Raji (cell line): ENCODE measurements around the gene ARHGEF10L.

Source experiments
- POLR2A ChIP-seq: IDR thresholded peaks from 2 replicates; pipeline ENCODE4 v1.6.1; 2011; ENCODE audit warnings: low read depth, low read length, control low read depth; ENCODE audit not compliant: insufficient read depth

The ARHGEF10L gene

GRCh38 chr1:17601643-17602382, 62.3 kb downstream of the ARHGEF10L start:
- no peak for TF ChIP-seq POLR2A

DNA sequence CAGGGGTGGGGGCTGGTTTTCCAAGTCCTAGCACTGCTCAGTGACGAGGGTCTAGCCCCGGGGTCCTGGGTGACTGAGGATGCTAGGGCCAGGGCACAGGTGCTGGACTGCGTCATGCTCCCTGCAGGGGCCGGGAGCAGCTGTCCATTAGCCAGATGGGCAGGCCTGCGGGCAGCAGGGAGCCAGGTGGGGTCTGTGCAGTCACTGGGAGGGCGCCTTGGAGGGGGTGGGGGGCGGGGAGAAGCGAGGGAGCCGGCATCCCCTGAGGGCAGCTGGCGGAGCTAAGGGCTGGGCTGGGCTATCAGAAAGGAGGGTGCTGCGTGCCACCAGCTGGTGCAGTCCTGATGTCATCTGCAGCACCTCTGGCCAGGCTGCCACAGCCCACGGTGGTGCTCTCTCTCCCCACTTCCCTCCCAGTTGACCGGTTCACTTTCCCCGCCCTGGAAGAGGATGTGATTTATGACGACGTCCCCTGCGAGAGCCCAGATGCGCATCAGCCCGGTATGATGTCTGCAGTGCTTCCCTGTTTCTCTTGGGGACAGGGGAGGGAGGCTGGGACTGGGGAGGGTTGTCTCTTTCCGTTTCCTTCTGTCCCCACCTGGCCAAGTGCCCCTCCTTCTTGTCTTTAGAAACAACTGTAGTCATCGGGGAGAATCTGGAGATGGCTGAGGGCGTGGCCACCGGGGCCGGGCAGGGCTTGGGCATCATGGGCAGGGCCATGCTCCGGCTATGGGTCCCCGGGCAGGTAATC, 63.8 kb downstream of the ARHGEF10L start:
- TF ChIP-seq POLR2A, result no peak

- no peak for TF ChIP-seq POLR2A
Measured at GRCh38 chr1:17605582-17606344, 66.3 kb downstream of the ARHGEF10L start.

DNA sequence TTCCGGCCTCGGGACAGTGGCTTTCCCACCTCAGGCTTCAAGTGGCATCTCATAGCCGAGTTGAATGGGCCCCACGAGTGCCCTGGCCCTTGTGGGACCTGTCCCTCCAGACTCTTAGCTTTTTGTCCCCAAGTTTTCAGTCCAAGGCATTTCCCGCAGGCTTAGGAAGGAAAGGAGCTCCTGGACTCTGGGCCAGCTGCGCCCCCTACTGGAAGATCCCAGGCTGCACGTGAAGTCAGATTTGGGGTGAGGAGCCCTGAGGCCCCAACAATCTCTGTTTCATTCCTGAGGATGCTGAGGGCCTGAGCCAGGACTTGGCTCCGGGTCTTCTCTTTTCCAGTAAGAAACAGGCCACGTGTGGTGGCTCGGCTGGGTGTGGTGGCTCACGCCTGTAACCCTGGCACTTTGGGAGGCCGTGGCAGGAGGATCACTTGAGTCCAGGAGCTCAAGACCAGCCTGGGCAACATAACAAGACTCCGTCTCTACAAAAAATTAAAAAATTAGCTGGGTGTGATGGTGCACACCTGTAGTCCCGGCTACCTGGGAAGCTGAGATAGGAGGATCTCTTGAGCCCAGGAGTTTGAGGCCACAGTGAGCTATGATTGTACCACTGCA, 67.4 kb downstream of the ARHGEF10L start:
- TF ChIP-seq POLR2A, result no peak

- no peak for TF ChIP-seq POLR2A
Measured at GRCh38 chr1:17607644-17608581, 68.4 kb downstream of the ARHGEF10L start.

- TF ChIP-seq POLR2A, result no peak
Measured at GRCh38 chr1:17609529-17609928, 70.0 kb downstream of the ARHGEF10L start.

DNA sequence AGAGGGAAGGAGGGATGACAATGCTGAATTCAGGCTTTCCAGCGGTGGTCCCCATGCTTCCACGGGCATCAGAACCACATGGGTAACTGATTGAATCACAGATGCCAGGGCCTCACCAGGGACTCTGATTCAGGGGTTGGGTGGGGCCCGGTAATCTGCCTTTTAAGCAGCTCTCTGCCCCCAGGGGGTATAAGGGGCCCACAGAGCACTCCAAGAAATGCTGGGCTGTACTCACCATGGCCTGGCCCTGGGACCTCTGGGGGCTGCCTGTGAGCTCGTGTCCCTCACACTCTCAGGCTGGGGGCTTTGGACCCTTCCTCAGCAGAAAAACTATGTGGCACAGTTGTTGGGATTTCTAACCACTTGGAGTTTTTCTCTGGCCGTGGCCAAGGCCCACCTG, 70.6 kb downstream of the ARHGEF10L start:
- no peak for TF ChIP-seq POLR2A

DNA sequence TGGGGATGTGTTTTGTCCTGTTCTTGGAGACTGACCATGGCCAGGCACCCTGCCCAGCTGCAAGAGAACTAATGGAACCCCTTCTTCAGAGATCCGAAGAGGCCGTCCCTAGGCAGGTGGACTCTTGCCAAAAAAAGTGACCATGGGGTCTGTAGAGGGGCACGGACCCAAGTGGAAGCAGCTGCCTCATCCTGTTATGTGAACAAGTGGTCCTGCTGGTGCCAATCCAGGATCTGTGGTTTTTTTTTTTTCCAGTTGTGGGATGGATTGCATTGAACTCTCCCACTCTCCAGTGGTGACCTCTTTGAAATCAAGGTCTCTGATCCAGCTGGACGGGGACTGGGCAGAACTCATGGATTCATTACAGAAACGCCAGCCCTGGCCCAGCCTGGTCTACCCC, 71.2 kb downstream of the ARHGEF10L start:
- TF ChIP-seq POLR2A, result no peak

DNA sequence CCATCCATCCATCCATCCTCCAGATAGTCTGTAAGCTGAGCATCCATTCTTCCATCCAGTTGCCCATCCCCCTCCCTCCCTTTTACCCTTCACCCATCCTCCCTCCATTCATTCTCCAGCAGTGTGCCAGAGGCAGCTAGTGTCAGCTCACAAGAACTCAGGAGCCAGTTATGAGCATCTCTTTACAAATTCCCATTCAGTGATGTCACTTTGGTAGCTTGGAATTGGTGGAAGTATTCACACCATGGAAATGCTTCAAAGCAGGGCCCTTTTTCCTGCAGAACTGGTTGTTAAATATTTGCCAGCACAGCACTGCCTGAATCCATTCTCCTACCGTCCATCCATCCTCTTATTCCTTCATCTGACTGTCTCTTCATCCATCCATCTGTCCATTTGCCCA, 72.5 kb downstream of the ARHGEF10L start:
- no peak for TF ChIP-seq POLR2A

GRCh38 chr1:17612831-17613230, 73.3 kb downstream of the ARHGEF10L start:
- no peak for TF ChIP-seq POLR2A

DNA sequence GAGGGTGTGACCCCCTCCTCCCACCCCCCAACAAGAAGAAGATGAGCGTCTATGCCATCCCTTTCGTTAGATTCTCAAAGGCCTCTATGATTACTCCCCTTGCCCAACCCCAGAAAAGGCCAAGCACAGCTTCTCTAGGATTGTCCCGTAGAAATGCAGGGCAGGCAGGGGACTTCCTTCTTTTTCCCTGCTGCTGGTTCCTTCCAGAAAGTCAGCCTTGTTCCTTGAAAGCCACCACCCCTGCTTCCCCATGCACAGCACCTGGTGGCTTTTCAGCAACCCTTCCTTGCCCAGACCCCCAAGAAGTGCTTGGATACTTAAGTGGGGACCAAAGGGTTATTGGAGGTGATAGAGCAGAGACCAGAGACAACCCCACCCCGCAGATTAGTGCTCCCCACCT, 75.1 kb downstream of the ARHGEF10L start:
- TF ChIP-seq POLR2A, result no peak

GRCh38 chr1:17615157-17615556, 75.7 kb downstream of the ARHGEF10L start:
- no peak for TF ChIP-seq POLR2A

GRCh38 chr1:17615959-17616358, 76.5 kb downstream of the ARHGEF10L start:
- no peak for TF ChIP-seq POLR2A

DNA sequence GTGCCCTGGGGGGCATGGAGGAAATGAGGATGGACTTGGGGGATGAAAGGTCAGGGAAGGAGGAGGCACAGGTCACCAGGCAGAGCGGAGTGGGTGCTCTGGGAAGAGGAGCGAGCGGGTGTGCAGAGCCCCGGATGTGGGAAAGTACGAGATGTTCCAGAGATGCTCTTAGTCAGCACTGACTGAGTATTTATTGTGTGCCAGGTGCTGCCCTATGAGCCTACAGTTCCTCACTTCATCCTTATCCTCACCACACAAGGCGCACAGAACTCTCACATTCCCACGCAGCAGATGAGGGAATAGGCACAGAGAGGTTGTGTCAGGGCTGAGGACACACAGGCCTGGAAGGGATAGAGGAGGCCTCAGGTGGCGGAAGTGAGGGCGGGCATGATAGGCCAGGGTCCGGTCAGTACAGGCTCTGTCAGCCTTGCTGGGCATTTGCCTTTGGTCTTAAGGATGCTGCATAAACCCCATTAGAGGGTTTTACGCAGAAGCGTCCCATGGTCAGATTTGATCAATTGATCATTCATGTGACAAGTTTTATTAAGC, 77.3 kb downstream of the ARHGEF10L start:
- no peak for TF ChIP-seq POLR2A

GRCh38 chr1:17617787-17618557, 78.5 kb downstream of the ARHGEF10L start:
- TF ChIP-seq POLR2A, result no peak
